ENCODE measurements around the gene PLA2G6.

Gene PLA2G6

GRCh38 chr22:38228873-38229740 is 47.5 kb upstream of the PLA2G6 start:
- peak; percentile 48 for TF ChIP-seq FOXP2 (optimal IDR thresholded peaks at IDR 0.05; ENCODE audit: borderline replicate concordance, extremely low read depth, extremely low read length, insufficient read depth)
- TF ChIP-seq REST (IDR thresholded peaks at IDR 0.05; ENCODE audit: insufficient read depth in 1 of 2, low read depth in 2 of 2, low read length in 2 of 2), result no peak
- no peak for TF ChIP-seq SIN3A (IDR thresholded peaks at IDR 0.05; ENCODE audit: borderline replicate concordance, insufficient read depth, low read length)
- TF ChIP-seq POLR2AphosphoS5 (IDR thresholded peaks at IDR 0.05; ENCODE audit: low read depth, low read length), result no peak
- no peak for TF ChIP-seq TAF1 (IDR thresholded peaks at IDR 0.05; ENCODE audit: borderline replicate concordance, insufficient read depth, low read length)

- TF ChIP-seq REST (IDR thresholded peaks at IDR 0.05; ENCODE audit: insufficient read depth in 1 of 2, low read depth in 2 of 2, low read length in 2 of 2), result no peak
- no peak for TF ChIP-seq TAF1 (IDR thresholded peaks at IDR 0.05; ENCODE audit: borderline replicate concordance, insufficient read depth, low read length)
- TF ChIP-seq POLR2AphosphoS5 (IDR thresholded peaks at IDR 0.05; ENCODE audit: low read depth, low read length), result no peak
- TF ChIP-seq FOXP2 (optimal IDR thresholded peaks at IDR 0.05; ENCODE audit: borderline replicate concordance, extremely low read depth, extremely low read length, insufficient read depth), result no peak
- no peak for TF ChIP-seq SIN3A (IDR thresholded peaks at IDR 0.05; ENCODE audit: borderline replicate concordance, insufficient read depth, low read length)
Measured at GRCh38 chr22:38228326-38228872, 46.8 kb upstream of the PLA2G6 start.

DNA sequence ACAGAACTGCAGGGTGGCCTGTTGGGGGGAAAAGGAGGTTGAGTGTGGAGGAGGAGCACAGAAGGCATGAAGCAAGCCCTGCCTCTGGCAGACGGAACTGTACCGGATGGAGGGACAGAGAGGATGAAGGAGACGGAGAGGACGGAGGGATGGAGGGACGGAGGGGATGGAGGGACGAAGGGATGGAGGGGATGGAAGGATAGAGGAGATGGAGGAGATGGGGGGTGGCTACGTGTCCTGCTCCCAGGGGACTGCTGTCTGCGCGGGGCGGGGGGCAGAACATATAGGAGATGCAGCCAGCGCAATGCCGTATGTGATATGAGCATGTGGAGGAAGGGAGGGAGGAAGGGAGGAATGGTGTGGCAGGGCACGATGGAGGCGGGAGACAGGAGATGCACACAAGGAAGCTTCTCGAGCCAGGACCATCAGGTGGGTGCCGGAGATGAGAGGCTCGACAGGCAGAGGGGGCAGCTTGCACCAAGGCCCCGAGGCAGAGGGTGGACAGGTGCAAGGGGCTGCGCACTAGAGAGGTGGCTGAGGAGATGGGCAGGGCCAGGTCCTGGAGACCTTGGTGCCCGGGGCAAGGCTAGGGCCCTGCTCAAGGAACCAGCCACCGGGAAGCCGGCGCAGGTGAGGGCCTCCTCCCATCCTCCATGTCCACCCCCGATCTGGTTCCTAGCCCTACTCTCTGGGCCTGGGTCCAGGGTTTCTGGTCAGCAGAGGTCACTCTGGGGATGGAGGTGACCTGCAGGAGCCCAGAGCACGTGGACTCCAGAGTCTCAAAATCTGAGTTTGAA is 45.4 kb upstream of the PLA2G6 start:
- TF ChIP-seq SIN3A (IDR thresholded peaks at IDR 0.05; ENCODE audit: borderline replicate concordance, insufficient read depth, low read length) (no peak), FOXP2 (optimal IDR thresholded peaks at IDR 0.05; ENCODE audit: borderline replicate concordance, extremely low read depth, extremely low read length, insufficient read depth) (no peak), REST (IDR thresholded peaks at IDR 0.05; ENCODE audit: insufficient read depth in 1 of 2, low read depth in 2 of 2, low read length in 2 of 2) (no peak), TAF1 (IDR thresholded peaks at IDR 0.05; ENCODE audit: borderline replicate concordance, insufficient read depth, low read length) (no peak), POLR2AphosphoS5 (IDR thresholded peaks at IDR 0.05; ENCODE audit: low read depth, low read length) (no peak)

- TF ChIP-seq TAF1 (IDR thresholded peaks at IDR 0.05; ENCODE audit: borderline replicate concordance, insufficient read depth, low read length) (no peak), POLR2AphosphoS5 (IDR thresholded peaks at IDR 0.05; ENCODE audit: low read depth, low read length) (no peak), SIN3A (IDR thresholded peaks at IDR 0.05; ENCODE audit: borderline replicate concordance, insufficient read depth, low read length) (no peak), REST (IDR thresholded peaks at IDR 0.05; ENCODE audit: insufficient read depth in 1 of 2, low read depth in 2 of 2, low read length in 2 of 2) (no peak), FOXP2 (optimal IDR thresholded peaks at IDR 0.05; ENCODE audit: borderline replicate concordance, extremely low read depth, extremely low read length, insufficient read depth) (no peak)
Measured at GRCh38 chr22:38223289-38223960, 41.8 kb upstream of the PLA2G6 start.
